Glutamatergic neuron (in vitro differentiated cells): Measurements from ENCODE around the gene CHN2. TPM values are rescaled to one million over a fixed set of nuclear protein-coding genes. Genes with fewer than 3 reads are reported as not detected.

ENCODE experiments used
- DNase-seq: peaks from one replicate; pipeline ENCODE4 v3.0.0; 2022
- H3K27ac Mint-ChIP-seq: one replicate; pipeline ENCODE4 v1.8.0; 2020; ENCODE audit warnings: mild to moderate bottlenecking, mixed read lengths, inconsistent platforms; ENCODE audit not compliant: unreplicated experiment
- H3K27me3 Mint-ChIP-seq: one replicate; pipeline ENCODE4 v1.8.0; 2020; ENCODE audit warnings: mild to moderate bottlenecking, moderate library complexity, mixed read lengths, inconsistent platforms; ENCODE audit not compliant: unreplicated experiment
- H3K36me3 Mint-ChIP-seq: one replicate; pipeline ENCODE4 v1.8.0; 2020; ENCODE audit warnings: mild to moderate bottlenecking, mixed read lengths, inconsistent platforms; ENCODE audit not compliant: unreplicated experiment
- H3K4me1 Mint-ChIP-seq: one replicate; pipeline ENCODE4 v1.8.0; 2020; ENCODE audit warnings: mild to moderate bottlenecking, low read depth, mixed read lengths, inconsistent platforms; ENCODE audit not compliant: unreplicated experiment
- H3K4me3 Mint-ChIP-seq: one replicate; pipeline ENCODE4 v1.8.0; 2020; ENCODE audit warnings: mild to moderate bottlenecking, mixed read lengths, inconsistent platforms; ENCODE audit not compliant: unreplicated experiment
- H3K9me3 Mint-ChIP-seq: one replicate; pipeline ENCODE4 v1.8.0; 2020; ENCODE audit warnings: mild to moderate bottlenecking, moderate library complexity, mixed read lengths, inconsistent platforms; ENCODE audit not compliant: unreplicated experiment
- total RNA-seq: library from RNA; stranded (reverse); fragmentation: NEBNext Ultra II Directional; extraction: Animal tissue kit (Norgen Biotek cat#: 25700); gene quantifications from one replicate; pipeline ENCODE4 v1.2.1, GENCODE V29; 2021; ENCODE audit not compliant: unreplicated experiment
- TF ChIP-seq, protein P1 (sequence below): fragments of 200-600 bp; sonication (generic); IDR thresholded peaks from one replicate; pipeline ENCODE4 v1.5.0; 2021; ENCODE audit not compliant: partially characterized antibody, unreplicated experiment

CHN2 gene
- total RNA-seq, 1 donor from 2014 or later, result 63.2 TPM

DNA sequence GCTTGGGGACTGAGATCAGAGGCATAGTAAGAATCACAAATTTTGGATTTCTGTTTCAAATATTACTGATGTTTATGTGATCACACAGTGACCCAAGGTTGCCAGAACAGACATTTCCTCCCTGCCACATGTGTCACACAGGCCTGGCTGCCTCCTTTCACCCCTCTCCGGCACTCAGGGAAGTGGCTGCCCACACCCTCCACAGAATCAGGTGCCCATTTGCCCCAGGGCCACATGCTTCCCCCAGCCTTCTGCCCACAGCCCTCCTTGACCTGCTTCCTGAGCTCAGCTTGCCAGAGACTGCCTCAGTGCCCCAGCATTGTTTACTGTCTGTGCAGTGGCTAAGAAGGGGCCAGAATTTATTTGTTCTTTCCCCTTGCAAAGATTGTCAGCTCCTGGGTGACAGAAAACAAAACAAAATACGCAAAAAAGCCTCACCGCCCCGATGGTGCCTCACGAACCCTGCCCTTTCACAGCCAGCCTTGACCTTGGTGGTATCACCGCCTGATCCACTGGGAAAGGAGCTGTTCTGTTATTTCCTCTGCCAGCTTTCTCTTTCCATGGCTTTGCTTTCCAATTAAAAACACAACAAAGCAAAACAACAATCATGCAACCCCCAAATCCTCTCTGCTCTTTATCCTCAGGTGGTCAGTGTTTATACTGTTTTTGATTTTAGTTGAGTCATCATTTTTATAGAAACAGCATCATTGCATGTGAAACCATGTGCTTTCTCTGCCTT lies 52.8 kb downstream of the CHN2 start:
- H3K9me3 Mint-ChIP-seq, result no peaks in the 10 kb centered on the region
- H3K27me3 Mint-ChIP-seq, result no peaks in the 10 kb centered on the region
- TF ChIP-seq, protein P1, sequence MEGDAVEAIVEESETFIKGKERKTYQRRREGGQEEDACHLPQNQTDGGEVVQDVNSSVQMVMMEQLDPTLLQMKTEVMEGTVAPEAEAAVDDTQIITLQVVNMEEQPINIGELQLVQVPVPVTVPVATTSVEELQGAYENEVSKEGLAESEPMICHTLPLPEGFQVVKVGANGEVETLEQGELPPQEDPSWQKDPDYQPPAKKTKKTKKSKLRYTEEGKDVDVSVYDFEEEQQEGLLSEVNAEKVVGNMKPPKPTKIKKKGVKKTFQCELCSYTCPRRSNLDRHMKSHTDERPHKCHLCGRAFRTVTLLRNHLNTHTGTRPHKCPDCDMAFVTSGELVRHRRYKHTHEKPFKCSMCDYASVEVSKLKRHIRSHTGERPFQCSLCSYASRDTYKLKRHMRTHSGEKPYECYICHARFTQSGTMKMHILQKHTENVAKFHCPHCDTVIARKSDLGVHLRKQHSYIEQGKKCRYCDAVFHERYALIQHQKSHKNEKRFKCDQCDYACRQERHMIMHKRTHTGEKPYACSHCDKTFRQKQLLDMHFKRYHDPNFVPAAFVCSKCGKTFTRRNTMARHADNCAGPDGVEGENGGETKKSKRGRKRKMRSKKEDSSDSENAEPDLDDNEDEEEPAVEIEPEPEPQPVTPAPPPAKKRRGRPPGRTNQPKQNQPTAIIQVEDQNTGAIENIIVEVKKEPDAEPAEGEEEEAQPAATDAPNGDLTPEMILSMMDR, result no peak
- no peak for DNase-seq
- no peak overlapping the region for H3K4me3 Mint-ChIP-seq
- peaks cover 21% of the 10 kb centered on the region for H3K4me1 Mint-ChIP-seq
- no peaks in the 10 kb centered on the region for H3K36me3 Mint-ChIP-seq
- H3K27ac Mint-ChIP-seq, result peak overlapping the region; percentile 13

DNA sequence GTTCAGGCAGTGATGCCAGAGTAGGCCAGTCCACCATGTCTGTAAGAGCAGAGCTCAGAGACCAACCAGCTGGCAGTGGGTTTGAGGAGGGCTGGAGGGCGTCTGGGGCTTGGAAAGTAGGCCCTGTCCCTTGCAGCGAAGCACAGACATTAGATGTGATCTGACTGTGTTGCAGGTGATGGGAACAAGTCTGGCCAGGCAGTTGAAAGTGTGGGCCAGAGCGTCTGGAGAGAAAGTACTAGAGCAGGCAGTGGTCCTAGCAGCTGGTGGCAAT lies 53.3 kb downstream of the CHN2 start:
- Mint-ChIP-seq H3K9me3 (no peaks in the 10 kb centered on the region), H3K36me3 (no peaks in the 10 kb centered on the region), H3K27me3 (no peaks in the 10 kb centered on the region), H3K4me1 (peaks cover 21% of the 10 kb centered on the region), H3K27ac (peak overlapping the region; percentile 13), H3K4me3 (no peak overlapping the region)
- TF ChIP-seq, protein P1, result no peak
- no peak for DNase-seq

DNA sequence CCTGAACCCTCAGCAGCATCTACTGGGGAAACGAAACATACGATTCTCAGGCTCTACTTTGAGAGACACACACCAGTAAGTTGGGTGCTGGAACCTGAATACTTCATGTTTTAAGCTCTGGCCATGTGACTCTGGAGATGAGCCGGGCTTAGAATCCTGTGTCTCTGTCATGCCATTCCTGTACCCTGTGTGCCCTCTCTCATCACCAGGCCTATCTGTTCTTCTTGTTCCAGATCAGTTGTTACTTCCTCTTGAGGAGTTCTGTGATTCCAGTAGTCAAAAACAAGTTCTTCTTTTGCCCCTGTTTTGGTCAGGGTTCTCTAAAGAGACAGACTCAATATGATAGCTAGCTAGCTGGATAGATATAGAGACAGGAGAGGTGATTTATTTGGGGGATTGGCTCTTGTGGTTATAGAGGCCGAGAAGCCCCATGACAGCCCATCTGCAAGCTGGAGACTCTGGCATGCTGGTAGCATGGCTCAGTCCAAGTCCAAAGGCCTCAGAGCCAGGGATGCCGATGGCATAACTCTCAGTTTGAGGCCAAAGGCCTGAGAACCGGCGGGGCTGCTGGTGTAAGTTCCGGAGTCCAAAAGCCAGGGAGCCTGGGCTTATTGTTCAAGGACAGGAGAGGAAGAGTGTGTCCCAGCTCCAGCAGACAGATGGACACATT lies 54.3 kb downstream of the CHN2 start:
- Mint-ChIP-seq H3K9me3 (no peaks in the 10 kb centered on the region), H3K27me3 (no peaks in the 10 kb centered on the region), H3K4me3 (no peak overlapping the region), H3K27ac (no peak overlapping the region), H3K36me3 (no peaks in the 10 kb centered on the region), H3K4me1 (peaks cover 17% of the 10 kb centered on the region)
- TF ChIP-seq, protein P1, result no peak
- no peak for DNase-seq

DNA sequence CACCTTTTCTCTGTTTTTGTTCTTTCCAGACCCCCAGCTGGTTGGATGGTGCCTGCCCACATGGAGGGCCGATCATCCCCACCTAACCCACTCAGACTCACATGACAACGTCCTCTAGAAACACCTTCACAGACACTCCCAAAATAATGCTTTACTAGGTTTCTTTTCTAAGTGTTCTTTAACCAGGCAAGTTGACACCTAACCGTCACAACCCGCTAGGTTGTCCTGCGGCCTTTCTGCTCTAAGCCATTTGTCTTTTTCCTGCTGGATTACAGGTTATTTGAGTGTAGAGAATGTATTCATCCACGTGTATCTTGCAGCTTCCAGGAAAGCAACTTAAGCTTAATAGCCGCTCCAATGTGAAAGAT lies 54.8 kb downstream of the CHN2 start:
- Mint-ChIP-seq H3K27me3 (no peaks in the 10 kb centered on the region), H3K27ac (no peak overlapping the region), H3K4me3 (no peak overlapping the region), H3K4me1 (peaks cover 14% of the 10 kb centered on the region), H3K9me3 (peaks cover 1% of the 10 kb centered on the region), H3K36me3 (no peaks in the 10 kb centered on the region)
- TF ChIP-seq, protein P1, result no peak
- DNase-seq, result no peak

DNA sequence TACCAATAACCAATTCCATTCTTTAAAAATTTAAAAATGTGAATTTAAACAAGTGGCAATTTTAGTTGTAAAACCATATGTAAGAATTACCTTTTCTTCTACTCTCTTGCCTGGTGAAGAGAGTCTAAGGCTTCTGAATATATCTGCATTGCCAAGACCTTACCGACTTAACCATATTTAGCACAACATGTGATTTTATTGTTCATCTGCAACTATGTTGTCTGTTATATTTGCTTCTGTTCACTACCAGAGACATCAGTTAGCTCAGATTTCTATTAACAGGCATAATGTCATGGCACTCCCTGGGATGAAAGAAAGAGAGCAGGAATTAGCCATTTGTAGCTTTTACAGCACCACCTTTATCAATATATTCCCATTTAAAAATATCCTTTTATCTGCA lies 55.3 kb downstream of the CHN2 start:
- TF ChIP-seq, protein P1, result no peak
- DNase-seq, result no peak
- Mint-ChIP-seq H3K27ac (no peak overlapping the region), H3K4me3 (no peak overlapping the region), H3K27me3 (no peaks in the 10 kb centered on the region), H3K9me3 (peaks cover 1% of the 10 kb centered on the region), H3K4me1 (peaks cover 17% of the 10 kb centered on the region), H3K36me3 (peaks cover 3% of the 10 kb centered on the region)
